ENCODE measurements around the gene TMEM150A.
"Not testable (repeated sequence)": the region's sequence is repeated elsewhere in the genome, so short reads cannot be mapped to it uniquely, and the experiment has no call there.

TMEM150A gene

DNA sequence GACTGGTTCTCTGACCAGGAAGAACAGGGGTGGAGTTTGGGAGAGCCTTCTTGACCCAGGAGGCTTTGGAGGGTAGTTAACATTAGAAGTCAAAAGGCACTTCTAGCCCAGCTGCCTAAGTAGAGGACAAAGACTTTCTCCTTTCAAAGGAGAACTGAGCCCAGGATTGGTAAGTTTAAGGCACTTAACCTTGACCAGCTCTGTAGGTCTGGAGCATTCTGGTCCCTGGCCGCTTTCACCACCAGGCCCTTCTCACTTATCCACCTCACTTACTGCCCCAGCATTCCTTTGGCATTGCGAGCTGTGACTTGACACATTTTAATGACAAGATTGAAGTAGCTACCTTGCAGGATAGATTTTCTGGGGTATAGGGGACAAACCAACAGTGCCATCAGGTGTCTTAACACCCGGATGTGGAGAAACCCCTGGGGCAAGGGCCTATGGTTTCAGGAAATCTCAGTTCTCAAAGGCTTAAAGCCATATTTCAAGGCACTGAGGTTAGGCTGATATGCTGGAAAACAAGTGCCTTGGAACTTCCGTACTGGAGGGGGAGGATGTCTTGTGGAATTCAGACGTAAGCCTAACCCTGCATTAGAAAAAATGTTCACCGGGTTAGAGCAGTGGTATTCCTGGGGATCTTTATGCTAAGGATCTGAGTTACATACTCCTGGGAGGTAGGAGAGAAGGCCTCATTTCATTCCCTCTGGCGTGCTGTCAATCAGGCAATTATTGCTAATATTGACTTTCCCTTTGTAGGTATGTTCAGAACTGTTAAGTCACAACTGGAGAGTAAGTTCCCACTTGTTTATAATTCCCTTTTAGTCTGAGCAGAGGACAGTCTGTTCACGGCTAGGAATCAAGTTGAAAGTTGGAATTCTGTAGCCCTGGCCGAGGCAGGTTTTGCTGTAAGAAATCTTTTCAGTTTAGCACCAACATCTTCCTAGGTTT is 5.0 kb upstream of the TMEM150A start:
- Mint-ChIP-seq H3K27me3 (ENCODE audit: low read depth, poor library complexity) (no peaks in the 10 kb centered on the region), H3K27ac (peak overlapping the region; percentile 90), H3K4me1 (peaks cover 63% of the 10 kb centered on the region), H3K9me3 (no peaks in the 10 kb centered on the region), H3K4me3 (no peak overlapping the region), H3K36me3 (ENCODE audit: low read depth) (peaks cover 37% of the 10 kb centered on the region)
- DNase-seq = no peak
- TF ChIP-seq, protein P1, sequence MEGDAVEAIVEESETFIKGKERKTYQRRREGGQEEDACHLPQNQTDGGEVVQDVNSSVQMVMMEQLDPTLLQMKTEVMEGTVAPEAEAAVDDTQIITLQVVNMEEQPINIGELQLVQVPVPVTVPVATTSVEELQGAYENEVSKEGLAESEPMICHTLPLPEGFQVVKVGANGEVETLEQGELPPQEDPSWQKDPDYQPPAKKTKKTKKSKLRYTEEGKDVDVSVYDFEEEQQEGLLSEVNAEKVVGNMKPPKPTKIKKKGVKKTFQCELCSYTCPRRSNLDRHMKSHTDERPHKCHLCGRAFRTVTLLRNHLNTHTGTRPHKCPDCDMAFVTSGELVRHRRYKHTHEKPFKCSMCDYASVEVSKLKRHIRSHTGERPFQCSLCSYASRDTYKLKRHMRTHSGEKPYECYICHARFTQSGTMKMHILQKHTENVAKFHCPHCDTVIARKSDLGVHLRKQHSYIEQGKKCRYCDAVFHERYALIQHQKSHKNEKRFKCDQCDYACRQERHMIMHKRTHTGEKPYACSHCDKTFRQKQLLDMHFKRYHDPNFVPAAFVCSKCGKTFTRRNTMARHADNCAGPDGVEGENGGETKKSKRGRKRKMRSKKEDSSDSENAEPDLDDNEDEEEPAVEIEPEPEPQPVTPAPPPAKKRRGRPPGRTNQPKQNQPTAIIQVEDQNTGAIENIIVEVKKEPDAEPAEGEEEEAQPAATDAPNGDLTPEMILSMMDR (IDR thresholded peaks at IDR 0.05) = no peak

DNA sequence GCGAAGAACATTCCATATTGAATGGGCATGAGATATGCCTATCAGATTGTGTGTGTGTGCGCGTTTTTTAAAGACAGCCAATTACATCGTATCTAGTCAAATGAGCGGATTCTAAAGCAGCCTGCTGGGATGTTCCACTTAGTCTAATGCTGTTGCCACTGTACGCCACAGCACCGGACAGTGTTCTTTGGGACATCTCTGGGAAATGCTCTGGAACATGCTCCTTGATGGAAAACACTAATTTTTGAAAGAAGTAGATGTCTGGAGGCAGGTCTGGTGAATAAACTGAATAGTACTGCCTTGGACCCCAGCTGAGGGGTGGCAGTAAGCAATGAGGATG is 3.6 kb upstream of the TMEM150A start:
- peaks cover 60% of the 10 kb centered on the region for H3K4me1 Mint-ChIP-seq
- peaks cover 37% of the 10 kb centered on the region for H3K36me3 Mint-ChIP-seq (ENCODE audit: low read depth)
- no peak overlapping the region for H3K4me3 Mint-ChIP-seq
- DNase-seq = no peak
- TF ChIP-seq, protein P1 (IDR thresholded peaks at IDR 0.05) = no peak
- peak overlapping the region; percentile 81 for H3K27ac Mint-ChIP-seq
- H3K9me3 Mint-ChIP-seq = no peaks in the 10 kb centered on the region
- no peaks in the 10 kb centered on the region for H3K27me3 Mint-ChIP-seq (ENCODE audit: low read depth, poor library complexity)

DNA sequence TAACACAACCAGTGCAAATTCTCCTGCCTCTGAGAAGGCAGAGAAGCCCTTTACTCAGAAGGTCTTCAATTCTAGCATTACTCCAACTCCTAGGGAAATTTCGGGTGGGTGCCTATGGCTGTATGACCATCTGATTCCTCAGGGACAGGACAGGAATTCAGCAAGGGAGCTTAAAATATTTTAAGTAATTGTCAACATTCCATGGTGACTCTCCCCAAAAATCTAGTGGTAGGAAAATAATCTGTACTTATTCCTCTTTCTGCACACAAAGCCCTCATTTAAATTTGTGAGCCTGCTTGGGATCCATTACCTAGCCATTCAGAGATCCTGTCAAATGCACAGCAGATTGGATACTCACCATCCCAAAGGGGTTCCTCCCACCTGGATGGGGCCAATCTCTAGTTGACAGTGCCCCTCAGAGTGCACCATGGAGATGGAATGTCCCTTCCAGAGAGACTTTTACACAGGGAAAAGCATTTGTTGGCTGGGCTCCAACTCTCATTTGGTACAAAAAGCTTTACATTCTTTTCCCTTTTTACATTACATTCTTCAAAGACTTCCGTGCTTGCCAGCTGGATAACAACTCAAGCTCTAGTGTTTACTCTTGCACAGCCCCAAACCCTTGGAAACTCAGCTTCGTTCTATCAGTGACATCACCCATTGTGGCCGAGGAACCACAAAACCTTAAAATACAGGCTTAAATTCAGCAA is 3.1 kb upstream of the TMEM150A start:
- TF ChIP-seq, protein P1 (IDR thresholded peaks at IDR 0.05) = no peak
- peaks cover 37% of the 10 kb centered on the region for H3K36me3 Mint-ChIP-seq (ENCODE audit: low read depth)
- no peak for DNase-seq
- H3K9me3 Mint-ChIP-seq = no peaks in the 10 kb centered on the region
- peaks cover 61% of the 10 kb centered on the region for H3K4me1 Mint-ChIP-seq
- peak overlapping the region; percentile 81 for H3K27ac Mint-ChIP-seq
- no peaks in the 10 kb centered on the region for H3K27me3 Mint-ChIP-seq (ENCODE audit: low read depth, poor library complexity)
- no peak overlapping the region for H3K4me3 Mint-ChIP-seq

DNA sequence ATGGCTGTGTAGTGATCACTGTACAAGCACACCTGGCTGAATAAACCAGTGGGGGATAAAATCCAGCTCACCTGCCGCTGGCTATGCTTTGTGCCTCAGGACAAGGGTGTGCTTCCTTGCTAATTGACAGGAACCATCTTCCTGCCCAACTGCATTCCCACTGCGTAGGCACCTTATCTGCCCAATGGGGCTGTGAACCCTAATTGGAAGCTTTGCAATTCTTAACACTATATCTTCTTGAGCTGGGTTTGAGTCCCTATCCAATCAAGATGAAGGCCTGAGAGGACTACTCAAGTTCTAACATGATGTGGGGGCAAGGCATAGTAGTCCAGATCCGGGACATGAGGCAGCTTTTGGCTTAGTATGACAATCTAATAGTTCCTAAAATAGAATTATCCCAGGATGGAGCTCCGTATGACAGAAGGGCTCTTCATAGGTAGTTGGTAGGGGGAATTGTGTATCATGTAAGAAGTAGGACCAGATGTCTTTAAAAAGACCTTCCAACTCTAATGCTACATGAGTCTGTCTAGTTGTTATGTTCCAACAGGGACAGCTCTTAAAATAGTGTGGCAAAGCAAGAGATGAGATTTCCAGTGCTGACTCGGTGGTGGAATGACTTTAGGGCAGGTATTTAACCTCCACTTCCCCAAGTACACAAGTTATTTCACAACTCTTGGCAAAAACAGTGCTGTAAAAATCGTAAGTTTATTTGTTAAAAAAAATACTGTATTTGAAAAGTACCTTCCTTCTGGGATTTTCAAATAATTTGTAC is 2.3 kb upstream of the TMEM150A start:
- no peak for DNase-seq
- no peak overlapping the region for H3K27ac Mint-ChIP-seq
- H3K4me1 Mint-ChIP-seq = peaks cover 55% of the 10 kb centered on the region
- H3K9me3 Mint-ChIP-seq = no peaks in the 10 kb centered on the region
- H3K36me3 Mint-ChIP-seq (ENCODE audit: low read depth) = peaks cover 32% of the 10 kb centered on the region
- no peaks in the 10 kb centered on the region for H3K27me3 Mint-ChIP-seq (ENCODE audit: low read depth, poor library complexity)
- peak overlapping the region; percentile 34 for H3K4me3 Mint-ChIP-seq
- TF ChIP-seq, protein P1 (IDR thresholded peaks at IDR 0.05) = no peak

DNA sequence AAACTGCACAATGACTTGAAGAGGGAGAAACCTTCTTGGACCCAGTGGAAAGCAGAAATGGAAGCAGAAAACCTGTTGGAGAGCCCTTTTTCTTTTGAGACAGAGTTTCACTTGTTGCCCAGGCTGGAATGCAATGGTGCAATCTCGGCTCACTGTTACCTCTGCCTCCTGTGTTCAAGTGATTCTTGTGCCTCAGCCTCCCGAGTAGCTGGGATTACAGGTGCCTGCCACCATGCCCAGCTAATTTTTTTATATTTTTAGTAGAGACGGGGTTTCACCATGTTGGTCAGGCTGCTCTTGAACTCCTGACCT is 1.6 kb upstream of the TMEM150A start:
- not testable (repeated sequence) for DNase-seq; H3K9me3 Mint-ChIP-seq; H3K4me3 Mint-ChIP-seq; H3K27me3 Mint-ChIP-seq (ENCODE audit: low read depth, poor library complexity)
- peaks cover 50% of the 10 kb centered on the region for H3K4me1 Mint-ChIP-seq
- H3K27ac Mint-ChIP-seq = peak overlapping the region; percentile 84
- H3K36me3 Mint-ChIP-seq (ENCODE audit: low read depth) = peaks cover 25% of the 10 kb centered on the region

Data from nephron progenitor cell (in vitro differentiated cells).